Cardiac muscle cell (in vitro differentiated cells and primary cell): ENCODE measurements around the gene EPN2. TPM values are rescaled to one million over a fixed set of nuclear protein-coding genes. Genes with fewer than 3 reads are reported as not detected.
A peak's percentile ranks its signal among the peaks of the same experiment; 100 is the strongest.

Experiments used
- DNase-seq, 2 donors: peaks; one replicate each; pipeline versions ENCODE4 v3.0.0 to v3.0.0-alpha.2; 2010 to 2017; ENCODE audit warnings: low read depth in 1 of 2, low spot score in 1 of 2
- H3K27ac ChIP-seq: fragments of 200-600 bp; sonication (generic); 2 replicates; pipeline ENCODE4 v1.5.1; 2016
- H3K27me3 ChIP-seq: fragments of 200-600 bp; sonication (generic); 2 replicates; pipeline ENCODE4 v1.6.0; 2016; ENCODE audit warnings: control low read depth
- H3K36me3 ChIP-seq: fragments of 200-600 bp; sonication (generic); 2 replicates; pipeline ENCODE4 v1.5.1; 2016; ENCODE audit warnings: control low read depth
- H3K4me1 ChIP-seq: fragments of 200-600 bp; sonication (generic); 2 replicates; pipeline ENCODE4 v1.8.1; 2017; ENCODE audit warnings: low read depth, mild to moderate bottlenecking, mixed run types
- H3K4me3 ChIP-seq: fragments of 200-600 bp; sonication (generic); 2 replicates; pipeline ENCODE4 v1.5.1; 2016; ENCODE audit warnings: mild to moderate bottlenecking
- H3K9me3 ChIP-seq: fragments of 200-600 bp; sonication (generic); 2 replicates; pipeline ENCODE4 v1.5.1; 2017; ENCODE audit warnings: low read depth, mild to moderate bottlenecking, control low read depth
- CTCF ChIP-seq: IDR thresholded peaks from 2 replicates; pipeline ENCODE4 v1.5.1; 2012; ENCODE audit warnings: low read depth, mild to moderate bottlenecking, low read length
- polyA plus RNA-seq: library from polyadenylated mRNA; unstranded; fragments of >200 nt; fragmentation: Nextera tagmentation; extraction: Ambion mirVana; gene quantifications from 2 replicates; pipeline ENCODE4 v1.2.1, GENCODE V29; 2016
- total RNA-seq: library from RNA; depleted of rRNA; stranded (reverse); fragments of >200 nt; gene quantifications from 2 replicates; pipeline ENCODE4 v1.2.3, GENCODE V29; 2016

Gene EPN2
- total and polyA plus RNA-seq, 2 experiments from 2014 or later: 43.5 to 45.5 TPM

GRCh38 chr17:19317359-19318095 is 80.4 kb downstream of the EPN2 start:
- peak overlapping the region; percentile 3 for H3K27ac ChIP-seq
- peaks cover 3% of the 10 kb centered on the region for H3K36me3 ChIP-seq
- no peak overlapping the region for H3K4me3 ChIP-seq
- H3K4me1 ChIP-seq: peaks cover 11% of the 10 kb centered on the region
- H3K9me3 ChIP-seq: no peaks in the 10 kb centered on the region
- TF ChIP-seq CTCF: peak; percentile 30
- no peaks in the 10 kb centered on the region for H3K27me3 ChIP-seq
- DNase-seq: peak; percentile 72 to 88

- no peak overlapping the region for H3K27ac ChIP-seq
- H3K27me3 ChIP-seq: no peaks in the 10 kb centered on the region
- no peak for DNase-seq
Measured at GRCh38 chr17:19318611-19319010, 81.4 kb downstream of the EPN2 start.

GRCh38 chr17:19319771-19320505 is 82.8 kb downstream of the EPN2 start:
- peaks cover 3% of the 10 kb centered on the region for H3K36me3 ChIP-seq
- no peak overlapping the region for H3K27ac ChIP-seq
- no peak for DNase-seq
- H3K27me3 ChIP-seq: no peaks in the 10 kb centered on the region
- H3K4me3 ChIP-seq: no peak overlapping the region
- TF ChIP-seq CTCF: no peak
- H3K4me1 ChIP-seq: peaks cover 11% of the 10 kb centered on the region
- H3K9me3 ChIP-seq: no peaks in the 10 kb centered on the region

More at GRCh38 chr17:19318611-19319010, 81.4 kb downstream of the EPN2 start:
- peaks cover 11% of the 10 kb centered on the region for H3K4me1 ChIP-seq
- H3K36me3 ChIP-seq: peaks cover 3% of the 10 kb centered on the region
- H3K4me3 ChIP-seq: no peak overlapping the region
- no peaks in the 10 kb centered on the region for H3K9me3 ChIP-seq
- TF ChIP-seq CTCF: no peak

GRCh38 chr17:19320876-19321275 is 83.7 kb downstream of the EPN2 start:
- Histone ChIP-seq H3K4me1 (peaks cover 11% of the 10 kb centered on the region), H3K27me3 (no peaks in the 10 kb centered on the region), H3K4me3 (no peak overlapping the region), H3K36me3 (peaks cover 2% of the 10 kb centered on the region), H3K9me3 (no peaks in the 10 kb centered on the region), H3K27ac (no peak overlapping the region)
- no peak for TF ChIP-seq CTCF
- no peak for DNase-seq

GRCh38 chr17:19321481-19322128 is 84.4 kb downstream of the EPN2 start:
- H3K27me3 ChIP-seq: no peaks in the 10 kb centered on the region
- no peak overlapping the region for H3K4me3 ChIP-seq
- TF ChIP-seq CTCF: peak; percentile 20
- peak in 1 of 2 donors; percentile 73 for DNase-seq
- no peaks in the 10 kb centered on the region for H3K9me3 ChIP-seq
- H3K36me3 ChIP-seq: no peaks in the 10 kb centered on the region
- H3K27ac ChIP-seq: peak overlapping the region; percentile 67
- H3K4me1 ChIP-seq: peaks cover 11% of the 10 kb centered on the region
